Right cardiac atrium (tissue), 5 donors: ENCODE data around the gene ELAVL4. TPM values are rescaled to one million over a fixed set of nuclear protein-coding genes. Genes with fewer than 3 reads are reported as not detected.
A peak's percentile ranks its signal among the peaks of the same experiment; 100 is the strongest.
"Not testable (repeated sequence)": the region's sequence is repeated elsewhere in the genome, so short reads cannot be mapped to it uniquely, and the experiment has no call there.

ENCODE experiments used
- ATAC-seq, 2 donors: fragments of 200-7000 bp; cut with Tn5 transposase; one replicate each; pipeline versions ENCODE4 v1.8.0 to v1.9.1; 2020; ENCODE audit warnings: moderate library complexity in 2 of 2, mild to moderate bottlenecking in 1 of 2
- DNase-seq, 3 donors: peaks; one replicate each; pipeline ENCODE4 v3.0.0-alpha.2; 2020
- H3K27ac ChIP-seq: one replicate; pipeline ENCODE4 v1.5.1; 2013; ENCODE audit warnings: mild to moderate bottlenecking, low read length, control low read depth, moderate library complexity
- H3K27me3 ChIP-seq: one replicate; pipeline ENCODE4 v1.6.1; 2013; ENCODE audit not compliant: control insufficient read depth, insufficient read depth
- H3K4me1 ChIP-seq: one replicate; pipeline ENCODE4 v1.6.1; 2013; ENCODE audit warnings: low read length; ENCODE audit not compliant: control insufficient read depth, insufficient read depth
- H3K4me3 ChIP-seq: one replicate; pipeline ENCODE4 v1.5.1; 2013; ENCODE audit warnings: low read length, control low read depth
- H3K9me3 ChIP-seq: one replicate; pipeline ENCODE4 v1.6.1; 2013; ENCODE audit warnings: low read length; ENCODE audit not compliant: control insufficient read depth
- WGBS: extraction: QIAGEN DNeasy Blood & Tissue Kit; methylation state at CpG from one replicate; pipeline ENCODE4 v1.1.7; 2013; 5-methylcytosine and 5-hydroxymethylcytosine counted together
- intact Hi-C, 4 donors: fragments of 100-400 bp; cut with DNase I; formaldehyde crosslinking; loops; one replicate each; pipeline versions ENCODE4 v1.11.0 to v1.14.0; 2022 to 2023
- polyA plus RNA-seq: library from polyadenylated mRNA; stranded (reverse); fragments of 200-250 nt; gene quantifications from one replicate; pipeline ENCODE4 v1.2.3, GENCODE V29; 2013
- total RNA-seq, 4 donors: library from RNA; stranded (reverse); fragmentation: NEBNext Ultra II Directional; extraction: Animal tissue kit (Norgen Biotek cat#: 25700); gene quantifications; one replicate each; pipeline ENCODE4 v1.2.1, GENCODE V29; 2021
- donor health status: healthy with polysubstance abuse.
- donor health status: DM: no; HTN: yes; CAD: no.
- donor health status: DM: no; HTN: no; CAD: no.
- donor health status: DM: no; HTN: yes; CAD: no; lungs with severe emphysema.
- donor health status: DM: yes; HTN: yes; CAD: no.

ELAVL4 gene
- total and polyA plus RNA-seq, 5 donors: 0.34 to 0.64 (median 0.41) TPM

- no peaks in the 10 kb centered on the region for H3K9me3 ChIP-seq
- no peak overlapping the region for H3K4me3 ChIP-seq
- ATAC-seq (no peak), DNase-seq (no peak)
- no peak overlapping the region for H3K27ac ChIP-seq
- 89% methylated on average over 7 of the region's 7 CpGs for WGBS
- H3K4me1 ChIP-seq: no peaks in the 10 kb centered on the region
- no peaks in the 10 kb centered on the region for H3K27me3 ChIP-seq
- intact Hi-C loops: no loop called here
These were observed 47.7 kb downstream of the ELAVL4 start for GRCh38 chr1:50156241-50157010.

DNA sequence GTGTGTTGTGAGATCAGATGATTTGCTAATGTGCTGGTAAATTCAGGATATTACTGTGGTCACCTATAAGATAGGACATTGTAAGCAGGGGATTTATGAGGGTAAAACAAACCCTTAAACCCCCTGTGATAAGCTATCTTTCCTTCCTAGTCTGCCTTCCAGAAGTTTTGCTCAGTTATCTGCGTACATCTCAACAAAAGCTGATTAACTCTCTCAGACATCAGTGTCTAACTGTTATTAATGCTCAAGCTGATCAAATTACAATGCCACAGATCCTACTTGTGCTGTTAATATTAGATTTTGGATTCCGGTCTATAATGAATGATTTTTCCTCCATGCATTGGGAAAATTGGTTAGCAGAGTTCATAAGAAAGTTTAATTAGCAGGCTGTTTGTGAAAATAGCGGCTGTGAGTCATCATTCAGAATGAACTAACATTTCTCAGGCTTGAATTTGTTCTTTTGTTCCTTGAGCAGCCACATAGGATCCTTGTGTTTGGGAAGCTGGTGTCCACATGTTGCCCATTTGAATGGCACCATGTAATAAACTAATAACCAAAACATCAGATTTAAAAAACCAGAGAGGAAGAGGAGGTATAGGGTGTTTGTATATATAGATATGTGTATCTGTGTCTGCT is 48.7 kb downstream of the ELAVL4 start:
- no peaks in the 10 kb centered on the region for H3K27me3 ChIP-seq
- intact Hi-C loops: no loop called here
- H3K27ac ChIP-seq: no peak overlapping the region
- WGBS: 84% methylated on average over 3 of the region's 3 CpGs
- no peak for DNase-seq
- no peaks in the 10 kb centered on the region for H3K9me3 ChIP-seq
- no peak for ATAC-seq
- H3K4me1 ChIP-seq: no peaks in the 10 kb centered on the region
- H3K4me3 ChIP-seq: no peak overlapping the region

DNA sequence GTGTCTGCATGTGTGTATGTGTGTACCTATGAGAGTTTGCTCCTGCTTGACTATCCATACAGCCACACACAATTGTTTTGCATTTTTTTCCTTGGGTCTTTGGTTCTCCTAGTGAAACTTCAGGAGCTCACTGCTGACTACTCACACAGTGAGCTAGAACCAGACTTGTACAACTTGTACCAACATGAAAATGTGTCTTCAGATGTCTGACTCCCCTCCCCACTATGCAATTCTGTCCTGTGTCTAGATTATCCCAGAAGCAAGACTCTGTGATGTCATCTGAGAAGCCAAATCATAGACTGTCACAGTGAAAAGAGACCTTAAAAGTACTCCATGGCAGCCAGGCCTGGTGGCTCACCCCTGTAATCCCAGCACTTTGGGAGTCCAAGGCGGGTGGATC is 49.7 kb downstream of the ELAVL4 start:
- intact Hi-C loops: no loop called here
- ATAC-seq: no peak
- Histone ChIP-seq H3K9me3 (no peaks in the 10 kb centered on the region), H3K4me1 (no peaks in the 10 kb centered on the region), H3K27me3 (no peaks in the 10 kb centered on the region), H3K27ac (no peak overlapping the region), H3K4me3 (no peak overlapping the region)
- DNase-seq: no peak
- 81% methylated on average over 1 of the region's 1 CpG for WGBS

DNA sequence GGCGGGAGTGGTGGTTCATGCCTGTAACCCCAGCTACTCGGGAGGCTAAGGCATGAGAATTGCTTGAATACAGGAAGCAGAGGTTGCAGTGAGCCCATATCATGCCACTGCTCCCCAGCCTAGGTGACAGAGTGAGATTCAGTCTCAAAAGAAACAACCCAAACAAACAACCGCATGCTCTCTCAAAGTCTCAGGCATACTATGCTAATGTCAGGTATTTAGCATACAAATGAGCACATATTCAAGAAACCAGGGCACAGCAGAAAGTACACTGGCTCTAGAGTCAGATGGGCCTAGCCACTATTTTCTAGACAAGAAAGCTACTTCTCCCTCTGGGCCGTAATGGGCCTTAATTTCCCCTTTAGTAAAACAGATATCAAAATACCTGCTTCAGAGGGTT is 55.0 kb downstream of the ELAVL4 start:
- Histone ChIP-seq H3K9me3 (no peaks in the 10 kb centered on the region), H3K4me3 (no peak overlapping the region), H3K27ac (no peak overlapping the region), H3K4me1 (no peaks in the 10 kb centered on the region), H3K27me3 (no peaks in the 10 kb centered on the region)
- intact Hi-C loops: no loop called here
- 77% methylated on average over 4 of the region's 4 CpGs for WGBS
- no peak for DNase-seq
- no peak for ATAC-seq

DNA sequence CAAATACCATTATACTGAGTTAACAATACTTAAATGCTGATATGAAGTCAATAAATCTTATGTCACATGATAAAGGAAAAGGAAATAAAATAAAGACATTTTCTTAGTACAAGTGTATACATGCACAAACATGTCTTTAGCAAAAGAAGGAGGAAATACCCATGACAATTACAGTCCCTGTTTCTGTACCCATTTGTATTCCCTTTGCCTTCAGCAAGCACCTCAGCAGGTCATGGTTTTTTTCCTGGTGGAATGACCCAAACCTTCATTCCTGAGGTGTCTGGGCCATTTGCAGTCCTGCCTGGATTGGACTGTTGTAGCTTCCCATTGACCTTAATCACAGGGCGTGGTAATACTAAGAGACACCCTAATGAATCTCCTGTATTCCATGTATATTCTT is 57.6 kb downstream of the ELAVL4 start:
- H3K27me3 ChIP-seq, intact Hi-C loops, H3K4me3 ChIP-seq, ATAC-seq, H3K4me1 ChIP-seq, DNase-seq, H3K9me3 ChIP-seq, H3K27ac ChIP-seq: not testable (repeated sequence)
- WGBS: 88% methylated on average over 1 of the region's 1 CpG

DNA sequence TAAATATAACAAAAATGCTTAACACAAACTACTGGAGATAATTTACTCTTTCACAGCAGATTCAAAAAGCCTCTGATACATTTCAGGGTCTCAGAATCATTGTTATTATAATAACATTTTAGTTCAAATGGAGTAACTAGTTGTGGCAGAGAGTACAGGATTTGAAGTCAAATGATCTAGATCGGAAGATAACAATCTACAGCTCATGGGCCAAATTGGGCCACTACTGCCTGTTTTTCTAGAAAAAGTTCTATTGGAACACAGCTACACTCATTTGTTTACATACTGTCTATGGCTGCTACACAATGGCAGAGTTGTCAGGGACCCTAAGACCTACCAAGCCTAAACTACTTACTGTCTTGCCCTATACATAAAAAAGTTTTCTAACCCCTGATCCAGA is 63.6 kb downstream of the ELAVL4 start:
- no peaks in the 10 kb centered on the region for H3K27me3 ChIP-seq

GRCh38 chr1:50174101-50174500 is 65.4 kb downstream of the ELAVL4 start:
- Histone ChIP-seq H3K4me1 (peaks cover 5% of the 10 kb centered on the region), H3K27ac (no peak overlapping the region), H3K27me3 (no peaks in the 10 kb centered on the region), H3K4me3 (no peak overlapping the region), H3K9me3 (no peaks in the 10 kb centered on the region)
- intact Hi-C loops: no loop called here
- DNase-seq (no peak), ATAC-seq (no peak)

More for the DNA sequence above, 63.6 kb downstream of the ELAVL4 start:
- DNase-seq: no peak
- H3K4me1 ChIP-seq: peaks cover 5% of the 10 kb centered on the region
- no peaks in the 10 kb centered on the region for H3K9me3 ChIP-seq
- ATAC-seq: no peak
- intact Hi-C loops: no loop called here
- no peak overlapping the region for H3K4me3 ChIP-seq
- no peak overlapping the region for H3K27ac ChIP-seq
- 69% methylated on average over 1 of the region's 1 CpG for WGBS

GRCh38 chr1:50175719-50176639 is 67.3 kb downstream of the ELAVL4 start:
- H3K4me1 ChIP-seq: peaks cover 5% of the 10 kb centered on the region
- intact Hi-C loops: no loop called here
- H3K27me3 ChIP-seq: no peaks in the 10 kb centered on the region
- DNase-seq: no peak
- peak overlapping the region; percentile 84 for H3K27ac ChIP-seq
- ATAC-seq: no peak
- no peak overlapping the region for H3K4me3 ChIP-seq
- WGBS: 16% methylated on average over 7 of the region's 7 CpGs
- H3K9me3 ChIP-seq: no peaks in the 10 kb centered on the region

- Histone ChIP-seq H3K4me3 (no peak overlapping the region), H3K27ac (no peak overlapping the region), H3K4me1 (peaks cover 5% of the 10 kb centered on the region), H3K9me3 (no peaks in the 10 kb centered on the region), H3K27me3 (no peaks in the 10 kb centered on the region)
- DNase-seq (no peak), ATAC-seq (no peak)
- intact Hi-C loops: no loop called here
- WGBS: 75% methylated on average over 6 of the region's 6 CpGs
These were observed 69.3 kb downstream of the ELAVL4 start for GRCh38 chr1:50177994-50178393.

- ATAC-seq (no peak), DNase-seq (no peak)
- H3K4me3 ChIP-seq: no peak overlapping the region
- H3K27ac ChIP-seq: no peak overlapping the region
- WGBS: 29% methylated on average over 2 of the region's 2 CpGs
- peaks cover 5% of the 10 kb centered on the region for H3K4me1 ChIP-seq
- H3K27me3 ChIP-seq: no peaks in the 10 kb centered on the region
- H3K9me3 ChIP-seq: no peaks in the 10 kb centered on the region
- intact Hi-C loops: no loop called here
These were observed 70.9 kb downstream of the ELAVL4 start for GRCh38 chr1:50179639-50180038.

- no peak overlapping the region for H3K27ac ChIP-seq
- DNase-seq: no peak
- H3K4me3 ChIP-seq: no peak overlapping the region
- H3K4me1 ChIP-seq: peaks cover 5% of the 10 kb centered on the region
- no peaks in the 10 kb centered on the region for H3K9me3 ChIP-seq
- intact Hi-C loops: no loop called here
- no peak for ATAC-seq
- H3K27me3 ChIP-seq: no peaks in the 10 kb centered on the region
- 80% methylated on average over 1 of the region's 1 CpG for WGBS
These were observed 71.6 kb downstream of the ELAVL4 start for GRCh38 chr1:50180367-50180766.
